HG02678 (cell line): ENCODE results near the gene TRAF7.

Experiments
- ATAC-seq: cut with Tn5 transposase; IDR thresholded peaks from one replicate; pipeline ENCODE4 v1.9.1; 2021; ENCODE audit warnings: mild to moderate bottlenecking, moderate library complexity; ENCODE audit not compliant: unreplicated experiment

TRAF7 gene

DNA sequence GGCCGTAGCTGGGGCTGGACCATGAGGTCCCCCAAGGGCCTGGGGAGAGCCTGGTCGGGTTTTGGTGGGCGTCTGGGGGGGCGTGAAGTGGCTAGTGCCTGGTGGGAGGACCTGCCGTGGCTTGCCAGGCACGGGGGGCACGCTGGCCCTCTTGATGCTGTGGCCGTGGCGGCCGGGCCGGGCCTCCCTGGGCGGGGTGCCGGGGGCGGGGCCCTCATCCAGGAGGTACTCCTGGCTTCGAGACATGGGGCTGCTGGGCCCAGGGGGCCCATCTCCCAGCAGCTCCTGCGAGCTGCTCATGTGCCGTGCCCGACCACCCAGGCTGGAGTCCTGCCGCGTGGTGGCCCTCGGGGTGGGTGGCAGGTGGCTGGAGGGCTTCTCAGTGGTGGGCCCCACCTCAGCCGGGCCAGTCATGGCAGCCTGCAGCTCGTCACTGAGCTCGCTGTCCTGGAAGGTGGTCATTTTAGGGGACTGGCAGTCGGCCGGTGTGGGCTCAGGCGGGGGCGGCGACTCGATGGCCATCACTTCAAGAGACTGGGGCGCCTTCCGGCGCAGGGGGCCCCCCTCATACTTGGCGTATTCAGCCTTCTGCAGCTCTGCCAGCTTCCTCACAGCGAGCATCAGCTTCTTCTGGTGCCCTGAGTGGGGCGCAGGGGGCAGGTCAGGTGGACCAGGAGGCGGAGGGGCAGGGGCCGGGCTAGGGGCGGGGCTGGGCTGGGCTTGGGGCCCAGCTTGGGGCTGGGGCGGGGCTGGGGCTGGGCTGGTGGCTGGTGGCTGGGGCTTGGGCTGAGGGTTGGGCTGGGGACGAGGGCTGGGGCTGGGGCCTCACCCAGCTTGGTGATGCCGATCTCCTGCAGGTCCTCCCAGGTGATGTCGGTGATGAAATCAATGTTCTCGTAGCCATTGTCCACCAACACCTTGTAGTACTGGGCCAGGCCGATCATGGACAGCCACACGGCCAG is 25.7 kb downstream of the TRAF7 start:
- no peak for ATAC-seq

DNA sequence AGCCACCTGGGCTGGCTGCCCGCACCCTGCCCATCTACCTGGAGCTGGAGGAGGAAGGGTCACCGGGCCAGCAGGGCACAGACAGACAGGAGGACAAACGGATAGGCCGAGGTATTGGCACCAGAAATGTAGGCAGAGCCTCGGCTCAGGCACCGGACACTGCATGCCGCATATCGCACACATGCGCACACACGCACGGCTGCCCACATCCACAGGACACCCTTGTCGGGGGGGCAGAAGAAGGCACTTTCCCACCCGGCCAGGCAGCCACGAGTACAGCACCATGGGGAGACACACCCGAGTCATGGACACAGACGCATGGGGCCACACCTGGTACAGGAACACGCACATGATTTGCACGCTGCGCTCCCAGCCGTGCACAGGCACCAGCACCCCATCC is 26.4 kb downstream of the TRAF7 start:
- no peak for ATAC-seq

DNA sequence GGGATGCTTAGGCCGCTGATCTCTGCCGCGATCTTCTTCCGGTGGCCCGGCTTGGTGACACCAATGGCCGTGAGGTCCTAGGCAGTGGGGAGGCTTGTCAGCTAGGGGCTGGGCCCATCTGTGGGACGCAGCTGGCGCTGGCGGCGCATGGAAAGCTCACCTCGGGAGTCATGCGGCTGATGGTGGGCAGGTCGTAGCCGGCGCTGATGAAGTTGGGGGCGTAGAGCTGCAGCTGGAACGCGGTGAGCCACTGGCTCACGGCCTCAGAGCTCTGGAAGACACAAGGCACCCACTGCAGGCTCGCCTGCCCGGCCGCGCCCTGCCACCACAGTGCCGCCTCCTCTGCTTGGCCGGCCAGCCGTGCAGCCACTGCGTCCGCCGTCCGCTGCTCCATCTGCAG is 28.1 kb downstream of the TRAF7 start:
- no peak for ATAC-seq

DNA sequence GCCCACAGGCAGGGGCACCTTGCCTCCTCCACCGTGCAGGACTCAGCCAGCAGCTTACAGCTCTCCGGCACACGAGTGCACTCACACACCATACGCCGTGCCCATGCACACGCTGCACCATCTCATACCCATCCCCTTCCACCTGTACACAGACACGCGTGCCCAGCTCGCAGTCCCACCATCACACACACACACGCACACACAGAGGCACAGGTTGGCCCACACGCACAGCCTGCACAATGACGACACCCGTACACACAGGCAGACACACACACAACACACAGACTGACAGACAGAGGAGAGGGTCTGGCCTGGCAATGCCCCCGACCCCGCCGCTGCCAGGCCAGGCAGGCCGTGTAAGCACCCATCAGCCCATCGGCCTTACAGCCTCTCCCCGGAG is 28.8 kb downstream of the TRAF7 start:
- no peak for ATAC-seq

DNA sequence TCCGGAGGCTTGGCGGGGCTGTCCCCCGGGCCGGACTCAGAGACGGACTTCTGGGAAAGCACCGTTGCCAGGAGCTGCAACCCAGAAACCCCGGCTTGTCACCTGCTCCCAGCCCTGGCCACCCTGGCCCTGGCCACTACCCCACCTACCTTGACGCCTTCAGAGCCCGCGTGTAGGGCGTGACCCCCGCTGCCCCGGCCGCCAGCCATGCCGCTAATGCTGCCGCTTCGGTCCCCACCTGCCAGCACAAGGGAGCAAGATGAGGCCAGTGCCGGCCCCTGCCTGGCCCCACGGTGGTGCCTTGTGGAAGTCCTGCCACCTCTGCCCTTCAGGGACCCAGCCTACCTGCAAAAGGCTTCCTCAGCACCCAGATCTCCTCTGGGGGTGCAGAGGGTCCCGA is 29.4 kb downstream of the TRAF7 start:
- no peak for ATAC-seq

DNA sequence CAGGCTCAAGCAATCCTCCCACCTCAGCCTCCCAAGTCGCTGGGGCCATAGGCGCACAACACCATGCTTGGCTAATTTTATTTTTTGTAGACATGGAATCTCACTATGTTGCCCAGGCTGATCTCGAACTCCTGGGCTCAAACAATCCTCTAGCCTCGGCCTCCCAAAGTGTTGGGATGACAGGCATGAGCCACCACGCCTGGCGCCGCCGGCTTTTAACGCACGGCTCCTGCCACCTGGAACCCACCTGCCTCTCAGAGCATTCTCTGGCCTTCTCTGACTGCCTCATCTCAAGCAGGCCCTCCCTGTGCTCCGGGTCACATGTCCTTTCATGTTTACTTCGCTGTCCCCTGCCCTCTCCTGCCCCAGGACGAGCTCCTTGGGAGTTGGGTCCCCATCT is 30.5 kb downstream of the TRAF7 start:
- ATAC-seq = no peak

DNA sequence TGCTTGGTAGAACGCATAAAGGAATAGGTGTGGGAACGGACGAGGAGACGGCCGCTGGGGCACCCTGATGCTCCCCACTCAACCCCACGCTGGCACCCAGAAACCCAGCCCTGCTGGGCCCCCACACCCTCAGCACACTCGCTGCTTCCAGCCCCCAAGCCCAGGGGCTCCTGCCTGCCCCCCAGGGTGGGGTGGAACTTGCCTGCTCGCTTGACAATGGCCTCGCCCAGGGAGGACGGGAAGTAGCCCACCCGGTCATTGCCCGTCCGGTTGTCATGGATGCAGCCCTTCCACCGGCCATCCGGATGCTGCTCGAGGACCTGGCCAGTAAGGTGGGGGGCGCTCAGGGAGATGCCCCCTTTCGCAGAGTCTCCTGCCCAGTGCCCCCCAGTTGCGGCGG is 30.9 kb downstream of the TRAF7 start:
- no peak for ATAC-seq

DNA sequence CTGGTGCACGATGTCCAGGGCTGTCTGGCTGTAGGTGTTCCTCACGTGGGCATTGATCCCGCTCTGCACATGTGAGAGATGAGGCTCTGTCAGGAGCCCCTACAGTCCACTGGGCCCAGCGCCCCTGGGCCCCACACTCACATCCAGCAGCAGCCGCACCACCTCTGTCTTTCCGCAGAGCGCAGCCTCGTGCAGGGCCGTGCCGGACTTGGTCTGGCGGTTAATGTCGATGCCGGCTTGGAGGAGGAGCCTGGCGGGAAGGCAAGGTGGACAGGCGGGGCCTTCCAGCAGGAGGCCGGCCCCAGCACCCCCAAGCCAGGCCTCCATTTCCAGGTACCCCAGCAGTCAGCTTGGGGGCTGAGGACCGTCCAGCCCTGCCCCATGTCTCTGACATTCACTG is 31.6 kb downstream of the TRAF7 start:
- no peak for ATAC-seq

DNA sequence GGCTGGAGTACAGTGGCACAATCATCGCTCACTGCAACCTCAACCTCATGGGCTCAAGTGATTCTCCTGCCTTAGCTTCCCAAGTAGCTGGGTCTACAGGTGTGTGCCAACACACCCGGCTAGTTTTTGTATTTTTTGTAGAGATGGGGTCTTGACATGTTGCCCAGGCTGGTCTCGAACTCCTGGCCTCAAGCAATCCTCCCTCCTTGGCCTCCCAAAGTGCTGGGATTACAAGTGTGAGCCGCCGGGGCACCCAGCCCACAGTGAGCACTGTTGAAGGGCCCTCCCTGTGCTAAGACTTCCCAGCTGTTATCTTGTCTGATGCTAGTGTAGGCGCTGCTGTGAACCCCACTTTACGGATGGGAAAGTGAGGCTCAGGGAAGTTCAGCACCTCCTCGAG is 32.8 kb downstream of the TRAF7 start:
- no peak for ATAC-seq

DNA sequence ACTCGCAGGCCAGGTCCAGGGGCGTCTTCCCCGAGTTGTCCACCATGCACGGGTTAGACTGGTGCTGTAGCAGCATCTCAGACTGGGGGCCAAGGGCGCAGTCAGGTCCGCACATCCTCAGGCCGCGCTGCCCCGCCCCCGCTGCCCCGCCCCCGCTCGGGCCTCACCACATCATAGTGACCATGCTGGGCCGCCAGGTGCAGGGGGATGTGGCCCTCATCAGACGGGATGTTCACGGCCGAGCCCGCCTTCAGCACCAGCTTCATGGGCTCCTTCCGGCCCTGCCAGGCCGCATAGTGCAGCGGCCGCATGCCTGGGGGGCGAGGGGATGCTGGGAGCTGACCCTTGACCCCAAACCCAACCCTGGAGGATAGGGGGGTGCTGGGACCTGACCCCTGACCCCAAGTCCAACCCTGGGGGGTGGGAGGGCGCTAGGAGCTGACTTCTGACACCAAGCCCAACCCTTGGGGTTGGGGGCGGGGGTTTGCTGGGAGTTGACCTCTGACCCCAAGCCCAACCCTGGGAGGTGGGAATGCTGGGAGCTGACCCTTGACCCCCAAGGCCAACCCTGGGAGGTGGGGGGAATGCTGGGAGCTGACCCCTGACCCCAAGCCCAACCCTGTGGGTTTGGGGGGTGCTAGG is 33.8 kb downstream of the TRAF7 start:
- no peak for ATAC-seq

DNA sequence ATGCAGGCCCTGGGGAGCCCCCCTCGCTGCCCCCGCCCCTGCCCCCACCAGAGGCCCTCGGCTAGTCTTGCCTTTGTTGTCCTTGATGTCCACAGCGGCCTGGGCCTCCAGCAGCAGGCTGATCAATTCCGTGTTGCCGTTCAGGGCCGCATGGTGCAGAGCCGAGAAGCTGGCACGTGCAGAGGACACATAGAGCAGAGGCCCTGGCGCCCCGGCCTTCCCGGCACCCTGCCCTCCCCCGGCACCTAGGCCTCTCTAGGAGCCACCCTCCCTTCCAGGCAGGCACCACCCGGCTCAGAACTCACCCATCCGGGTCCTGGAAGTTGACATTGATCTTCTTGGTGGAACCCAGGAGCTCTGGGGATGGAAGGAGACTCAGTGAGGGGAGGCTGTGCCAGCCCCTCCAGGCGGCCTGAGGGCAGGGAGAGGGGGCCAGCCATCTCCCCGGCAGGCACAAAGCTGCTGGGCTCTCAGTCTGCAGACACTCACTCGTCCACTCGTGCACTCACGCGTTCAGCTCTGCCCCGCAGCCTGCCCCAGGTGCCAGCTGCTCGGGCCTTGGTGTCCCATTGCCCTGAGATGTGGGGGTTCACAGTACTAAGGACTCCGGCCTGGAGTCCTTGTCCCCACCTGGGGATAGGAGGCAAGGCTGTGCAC is 34.5 kb downstream of the TRAF7 start:
- no peak for ATAC-seq

DNA sequence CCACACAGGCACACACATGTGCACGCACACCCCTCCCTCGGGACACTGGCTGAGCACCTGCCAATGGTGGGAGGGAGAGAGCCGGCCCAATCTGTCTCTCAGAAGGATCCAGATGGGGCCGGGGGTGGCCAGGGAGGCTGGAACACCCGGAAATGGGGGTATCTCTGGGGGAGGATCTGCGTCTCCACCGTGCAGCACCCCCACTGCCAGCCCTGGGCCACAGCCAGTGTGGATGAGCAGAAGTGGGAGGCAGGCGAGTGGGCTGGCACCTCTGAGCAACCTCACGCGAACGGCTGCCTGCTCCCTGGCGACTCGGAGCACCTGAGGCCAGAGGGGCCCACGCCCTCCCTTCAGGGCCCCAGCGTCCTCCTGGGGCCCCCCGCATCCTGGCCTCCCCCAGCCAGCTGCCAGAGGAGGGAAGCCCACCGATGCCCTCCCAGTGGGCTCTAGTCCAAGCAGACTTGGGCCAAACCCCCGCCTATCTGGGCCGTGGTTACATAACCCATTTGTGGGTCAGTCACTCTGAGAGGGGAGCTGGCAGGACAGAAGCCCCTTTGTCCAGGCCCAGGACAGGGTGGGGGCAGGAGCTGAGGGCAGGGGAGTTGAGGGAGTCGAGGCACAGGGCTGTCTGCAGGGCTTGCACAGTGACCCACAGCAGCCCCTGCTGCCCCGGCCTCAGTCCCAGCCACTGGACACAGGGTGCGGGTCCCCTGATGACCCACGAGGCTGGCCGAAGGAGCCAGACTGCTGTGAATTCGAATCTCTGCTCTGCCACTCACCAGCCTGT is 35.3 kb downstream of the TRAF7 start:
- ATAC-seq = no peak

DNA sequence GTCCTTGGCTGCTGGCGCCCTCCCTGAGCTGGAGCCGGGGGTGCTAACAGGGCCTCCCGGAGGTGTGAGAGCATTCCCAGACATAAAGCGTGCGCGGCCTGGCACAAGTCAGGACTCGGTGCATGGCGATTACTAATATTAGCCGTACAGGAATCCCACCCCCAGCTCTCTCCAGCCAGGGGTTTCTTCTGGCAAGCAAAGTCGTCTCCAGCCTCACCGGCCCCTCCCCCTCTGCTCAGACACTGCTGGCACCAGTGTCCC is 35.8 kb downstream of the TRAF7 start:
- no peak for ATAC-seq

DNA sequence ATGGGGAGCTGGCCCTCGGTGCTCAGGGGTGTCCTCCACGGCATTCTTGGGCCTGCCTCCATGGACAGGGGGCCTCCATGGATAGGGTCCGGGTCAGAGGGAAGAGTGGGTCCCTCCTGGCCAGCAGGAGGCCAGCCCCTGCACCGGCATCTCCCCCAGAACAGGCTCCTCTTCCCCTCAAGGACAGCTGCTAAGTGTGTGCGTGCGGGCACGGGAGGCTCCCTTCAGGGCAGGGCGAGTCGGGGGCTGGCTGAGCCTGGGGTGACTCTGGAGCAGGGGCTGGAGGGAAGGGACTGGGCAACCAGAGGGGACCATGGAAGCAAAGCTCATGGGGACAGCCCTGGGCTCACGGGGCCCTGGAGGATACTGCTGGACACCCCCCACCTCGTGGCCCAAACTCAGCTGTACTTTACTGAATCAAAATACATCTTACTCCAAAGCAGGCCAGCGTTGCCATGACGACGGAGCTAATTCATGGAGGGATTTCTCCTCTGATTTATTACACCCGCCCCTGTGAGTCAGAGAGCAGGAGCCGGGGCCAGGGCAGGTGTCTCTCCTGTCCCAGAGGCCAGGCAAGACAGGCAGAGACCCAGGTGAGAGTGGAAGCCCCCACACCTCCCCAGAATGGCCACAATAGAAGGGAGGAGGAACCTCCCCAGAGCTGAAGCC is 38.7 kb downstream of the TRAF7 start:
- ATAC-seq = no peak

DNA sequence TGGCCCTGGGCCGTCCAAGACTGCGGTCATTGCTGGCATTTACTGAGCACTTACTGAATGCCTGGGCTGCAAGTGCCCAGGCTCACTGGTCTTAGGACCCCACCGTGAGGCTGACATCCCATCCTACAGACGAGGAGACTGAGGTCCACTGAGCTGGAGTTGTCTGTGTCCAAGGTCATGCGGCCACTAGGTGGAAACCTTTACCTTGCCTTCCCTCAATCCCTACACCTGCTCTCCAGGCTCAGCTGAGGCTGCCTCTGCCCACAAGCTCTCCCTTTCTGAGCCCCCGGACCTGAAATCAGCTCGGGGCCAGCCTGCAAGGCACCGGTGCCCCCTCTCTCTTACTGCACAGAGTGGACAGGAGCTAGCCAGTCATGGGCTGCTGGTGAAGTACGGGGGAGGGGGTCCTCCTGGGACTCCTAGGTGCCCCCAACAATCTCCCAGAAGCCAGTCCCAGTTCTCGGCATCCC is 39.3 kb downstream of the TRAF7 start:
- ATAC-seq = no peak

DNA sequence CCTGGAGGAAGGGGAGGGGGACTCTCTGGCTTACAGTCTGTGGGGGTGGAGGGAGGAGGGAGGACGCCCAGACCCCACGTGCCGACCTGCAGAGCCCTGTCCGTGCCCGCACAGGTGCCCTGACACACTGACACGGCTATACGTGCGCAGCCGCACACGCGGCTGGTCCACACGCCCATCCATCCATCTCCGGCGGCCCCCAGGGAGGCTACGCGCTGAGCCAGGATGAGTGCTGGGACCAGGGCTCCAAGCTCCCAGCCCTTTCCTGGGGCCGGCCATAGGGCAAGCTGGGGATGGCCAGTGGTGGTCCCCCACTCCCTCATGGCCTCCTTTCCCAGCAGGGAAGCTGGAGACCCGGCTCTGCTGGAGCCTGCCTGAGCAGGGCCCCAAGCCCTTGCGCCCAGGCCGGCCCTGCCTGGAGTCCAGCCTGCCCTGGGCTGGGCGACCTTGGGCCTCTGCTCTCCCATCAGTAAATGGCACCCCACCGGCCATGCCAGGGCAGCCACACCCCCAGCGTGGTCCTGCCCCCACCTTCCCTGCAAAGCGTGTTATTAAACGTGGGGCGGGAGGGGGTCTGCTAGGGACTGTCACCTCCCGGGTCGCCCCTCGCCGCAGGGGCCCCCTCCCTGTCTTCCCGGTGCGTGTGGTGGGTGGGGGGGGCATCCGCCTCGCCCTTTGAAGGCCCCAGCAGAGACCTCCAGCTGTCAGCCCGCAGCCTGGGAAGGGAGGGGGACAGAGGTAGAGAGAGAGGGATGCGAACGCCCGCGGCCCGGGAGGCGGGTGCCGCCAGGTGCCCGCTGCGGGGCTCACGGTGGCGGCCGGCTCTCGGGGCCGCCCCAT is 40.0 kb downstream of the TRAF7 start:
- ATAC-seq = no peak

DNA sequence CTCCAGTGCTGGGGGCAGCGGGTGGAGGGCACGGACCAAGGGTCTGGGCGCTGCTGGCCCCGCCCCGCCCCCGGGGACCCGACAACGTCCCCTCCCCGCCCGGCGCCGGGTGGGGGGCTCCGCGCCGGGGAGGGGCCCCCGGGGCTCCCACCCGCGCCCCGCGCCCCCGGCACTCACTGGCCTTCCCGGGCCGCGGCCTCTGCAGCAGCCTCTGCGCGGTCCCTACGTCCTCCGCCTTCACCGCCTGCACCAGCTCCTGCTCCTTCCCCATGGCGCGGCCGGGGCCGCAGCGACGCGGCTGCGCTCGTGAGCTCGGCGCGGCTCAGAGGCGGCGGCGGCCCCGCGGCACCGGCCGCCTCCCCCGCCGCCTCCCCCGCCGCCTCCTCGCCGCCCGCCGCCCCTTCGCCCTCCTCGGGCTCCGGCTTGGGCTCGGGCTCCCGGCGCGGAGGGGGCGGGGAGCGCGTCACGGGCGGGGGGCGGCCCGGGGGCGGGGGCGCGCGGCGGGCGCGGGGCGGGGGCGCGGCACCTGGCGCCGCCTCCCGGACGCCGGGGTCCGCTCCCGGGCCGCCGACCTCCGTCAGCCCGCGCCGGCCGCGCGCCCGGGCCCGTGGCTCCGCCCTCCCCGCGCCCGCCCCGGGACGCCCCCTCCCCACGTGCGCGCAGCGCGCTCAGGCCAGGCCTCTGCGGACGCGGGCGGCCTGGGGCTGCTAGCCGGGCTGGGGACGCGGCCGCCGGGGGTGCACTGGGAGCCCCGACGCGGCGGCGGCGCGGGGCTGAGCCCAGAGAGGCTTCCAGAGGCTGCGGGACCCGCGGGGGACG is 40.8 kb downstream of the TRAF7 start, which contains the start of gene CASKIN1:
TSS of gene CASKIN1 (minus strand) at position 444 of the 819 bp plus-strand sequence. CDS start at position 271, 173 bp downstream.
- ATAC-seq = no peak

DNA sequence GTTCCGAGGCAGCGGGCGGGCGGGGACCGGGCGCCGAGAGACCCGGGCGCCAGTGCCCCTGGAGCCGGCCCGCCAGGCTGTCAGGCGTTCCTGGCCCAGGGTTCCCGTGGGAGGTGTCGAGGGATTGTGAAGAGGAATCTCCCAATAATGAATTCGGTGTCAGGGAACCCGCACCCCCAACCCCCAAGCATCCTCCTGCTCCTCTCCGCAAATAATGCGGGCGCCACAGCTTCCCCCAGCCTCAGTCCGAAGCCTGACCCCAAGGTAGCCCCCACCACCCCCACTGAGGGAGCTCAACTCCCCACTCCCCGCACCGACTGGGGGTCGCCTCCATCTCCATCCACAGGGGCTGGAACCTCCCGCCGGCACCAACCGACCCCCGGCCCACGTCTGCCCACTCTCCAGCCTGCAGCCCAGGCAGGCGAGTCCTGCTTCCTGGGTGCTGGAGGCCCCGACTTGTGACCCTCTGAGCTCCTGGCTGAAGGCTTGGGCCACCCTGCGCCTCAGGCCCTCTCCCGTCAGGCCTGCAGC is 41.5 kb downstream of the TRAF7 start:
- ATAC-seq = no peak

DNA sequence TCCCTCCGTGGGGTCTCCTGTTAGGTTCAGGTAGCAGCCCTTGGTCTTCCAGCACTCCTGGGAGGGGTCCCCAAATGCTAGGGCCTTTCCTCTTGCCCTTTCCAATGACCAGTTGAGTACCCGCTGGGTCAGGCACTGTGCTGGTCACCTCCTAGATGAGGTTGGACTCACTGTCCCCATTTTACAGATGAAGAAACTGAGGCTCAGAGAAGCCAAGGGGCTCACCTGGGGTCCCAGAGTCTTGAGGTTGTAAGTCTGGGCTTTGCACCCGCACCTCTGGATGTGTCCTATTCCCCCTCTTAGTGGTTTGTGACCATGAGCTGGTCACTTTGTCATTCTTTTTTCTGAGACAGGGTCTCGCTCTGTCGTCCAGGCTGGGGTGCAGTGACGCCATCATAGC is 42.2 kb downstream of the TRAF7 start:
- ATAC-seq = no peak
